HG03159 (cell line): ENCODE measurements around the gene ARHGAP27.
"Not testable (repeated sequence)": the region's sequence is repeated elsewhere in the genome, so short reads cannot be mapped to it uniquely, and the experiment has no call there.

ENCODE experiments used
- ATAC-seq: cut with Tn5 transposase; IDR thresholded peaks from one replicate; pipeline ENCODE4 v1.9.1; 2021; ENCODE audit warnings: mild to moderate bottlenecking, moderate library complexity; ENCODE audit not compliant: unreplicated experiment

The ARHGAP27 gene

DNA sequence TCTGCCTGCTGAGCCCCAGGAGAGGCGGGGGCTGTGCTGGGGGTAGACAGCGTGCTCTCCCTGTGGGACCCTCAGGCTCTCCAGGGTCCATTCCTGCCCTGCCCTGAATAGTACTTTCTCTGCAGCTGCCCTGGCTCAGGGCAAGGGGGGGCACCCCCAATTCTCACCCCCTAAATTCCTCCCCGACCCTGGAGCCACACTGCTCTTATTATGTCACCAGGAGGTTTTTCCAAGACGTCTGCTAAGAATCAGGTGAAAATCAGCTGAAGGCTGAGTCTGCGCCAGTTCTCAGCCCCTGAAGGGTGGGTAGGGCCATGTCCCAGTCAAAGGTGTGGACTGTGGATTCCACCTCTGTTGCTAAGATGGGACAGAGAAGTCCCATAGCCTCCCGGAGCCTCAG lies 66.0 kb downstream of the ARHGAP27 start:
- ATAC-seq, result no peak

DNA sequence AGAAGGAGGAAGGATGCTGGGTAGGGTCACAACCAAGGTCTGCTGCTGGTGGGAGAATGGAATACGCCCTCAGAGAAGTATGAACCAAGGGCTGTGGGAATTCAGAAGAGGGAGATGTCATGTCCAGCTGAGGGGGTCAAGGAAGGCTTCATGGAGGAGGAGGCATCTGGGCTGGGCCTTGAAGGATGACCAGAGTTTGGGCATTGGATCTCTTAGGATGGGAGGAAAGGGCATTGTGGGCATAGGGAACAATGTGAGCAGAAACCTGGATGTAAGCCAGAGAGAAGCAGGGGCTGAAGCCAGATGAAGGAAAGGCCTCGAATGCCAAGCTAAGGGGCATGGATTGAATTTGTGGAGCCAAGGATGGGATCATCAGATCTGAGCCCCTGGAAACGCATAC lies 66.6 kb downstream of the ARHGAP27 start:
- no peak for ATAC-seq

DNA sequence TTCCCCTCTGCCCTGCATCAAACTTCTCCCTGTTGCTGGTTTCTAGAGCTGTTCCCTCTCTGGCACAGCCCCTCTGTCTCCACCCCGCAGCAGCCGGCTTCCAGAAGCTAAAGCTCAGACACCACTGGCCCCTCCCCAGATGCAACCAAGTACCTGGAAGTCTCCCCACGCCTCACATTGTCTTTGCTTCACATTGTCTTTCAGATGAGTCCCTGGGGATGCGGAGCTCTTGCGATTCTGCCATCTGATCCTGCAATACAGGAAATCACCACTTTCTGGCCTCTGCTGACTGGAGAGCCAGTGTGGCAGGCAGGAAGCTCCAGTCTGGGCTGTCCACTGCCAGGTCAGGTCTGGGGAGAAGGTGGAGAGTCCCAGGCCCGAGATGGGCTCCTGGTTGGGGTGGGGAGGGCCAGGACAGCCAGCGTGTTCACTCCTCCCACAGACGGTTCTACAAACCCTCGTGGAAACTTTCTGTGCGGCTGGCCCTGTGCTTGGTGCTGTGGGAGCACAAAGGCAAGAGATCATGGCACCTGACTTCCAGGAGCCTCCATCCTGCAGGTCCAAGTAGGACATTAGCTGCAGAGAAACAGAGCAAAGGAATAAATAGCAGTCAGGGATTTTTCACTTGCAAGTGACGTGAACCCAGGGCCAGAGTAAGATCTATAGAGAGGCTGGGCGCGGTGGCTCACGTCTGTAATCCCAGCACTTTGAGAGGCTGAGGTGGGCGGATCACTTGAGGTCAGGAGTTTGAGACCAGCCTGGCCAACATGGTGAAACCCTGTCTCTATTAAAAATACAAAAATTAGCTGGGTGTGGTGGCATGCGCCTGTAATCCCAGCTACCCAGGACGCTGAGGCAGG lies 67.9 kb downstream of the ARHGAP27 start:
- no peak for ATAC-seq

GRCh38 chr17:45363498-45363897 lies 69.2 kb downstream of the ARHGAP27 start:
- ATAC-seq, result no peak

- ATAC-seq, result no peak
Observed at GRCh38 chr17:45361976-45362375, 70.7 kb downstream of the ARHGAP27 start.

GRCh38 chr17:45361451-45361850 lies 71.2 kb downstream of the ARHGAP27 start:
- no peak for ATAC-seq

- no peak for ATAC-seq
Observed at GRCh38 chr17:45357364-45357997, 75.2 kb downstream of the ARHGAP27 start.

DNA sequence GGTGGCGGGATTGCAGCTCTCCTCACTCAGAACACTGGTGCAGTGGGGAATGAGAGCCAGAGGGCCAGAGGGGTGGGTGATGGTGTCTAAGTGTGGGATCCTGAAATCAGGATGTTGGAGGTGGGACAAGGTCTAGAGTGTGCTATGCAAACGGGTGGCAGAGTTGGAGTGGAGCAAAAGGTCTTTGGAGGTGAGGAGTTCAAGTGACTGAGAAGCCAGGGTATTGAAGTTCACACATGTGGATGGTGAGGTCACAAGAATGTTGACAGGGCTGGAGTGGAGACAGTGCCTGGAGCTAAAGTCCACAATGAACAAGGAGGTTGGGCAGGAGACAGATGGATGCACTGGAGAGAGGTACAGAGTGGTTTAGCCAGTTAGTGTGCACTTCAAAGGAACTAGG lies 77.6 kb downstream of the ARHGAP27 start:
- ATAC-seq, result no peak

GRCh38 chr17:45353043-45353442 lies 79.6 kb downstream of the ARHGAP27 start:
- ATAC-seq, result no peak

- no peak for ATAC-seq
Observed at GRCh38 chr17:45351831-45352230, 80.8 kb downstream of the ARHGAP27 start.

GRCh38 chr17:45347444-45347843 lies 85.2 kb downstream of the ARHGAP27 start:
- no peak for ATAC-seq

DNA sequence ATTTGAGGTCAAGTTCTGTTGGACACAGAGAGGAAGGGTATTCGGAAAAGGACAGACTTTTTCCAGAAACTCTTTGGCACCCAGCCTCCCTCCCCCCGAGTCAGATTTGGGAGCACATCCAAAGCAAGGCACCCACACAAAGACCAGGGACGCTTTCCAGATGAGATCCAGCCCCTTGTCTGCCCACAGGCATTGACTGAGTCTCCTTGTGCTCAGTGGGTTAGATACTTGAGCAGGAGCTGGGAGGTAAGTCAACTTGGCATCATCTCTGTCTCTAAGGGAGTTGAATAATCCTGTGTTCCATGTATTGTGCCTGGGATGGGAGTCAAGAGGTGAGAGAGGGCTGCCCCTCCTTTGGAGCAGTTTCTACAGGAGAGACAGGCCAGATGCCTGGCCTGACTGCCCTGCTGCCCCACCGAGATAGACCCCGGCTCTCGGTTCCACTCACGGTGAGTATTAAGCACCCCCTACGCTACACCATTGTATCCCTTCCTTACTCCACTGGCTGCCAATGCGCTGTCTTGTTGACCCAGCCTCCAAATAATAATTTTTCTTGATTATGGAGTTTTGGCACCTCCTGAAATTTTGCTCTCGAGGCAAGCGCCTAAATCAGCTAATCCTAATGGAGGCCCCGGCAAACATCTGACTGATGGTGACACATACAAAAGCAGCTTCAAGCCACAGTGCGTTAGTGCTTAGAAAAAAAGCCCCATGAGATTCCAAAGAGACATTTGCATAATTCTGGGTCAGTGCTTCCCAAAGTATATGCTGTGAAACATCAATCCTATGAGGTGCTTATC lies 86.3 kb downstream of the ARHGAP27 start:
- no peak for ATAC-seq

DNA sequence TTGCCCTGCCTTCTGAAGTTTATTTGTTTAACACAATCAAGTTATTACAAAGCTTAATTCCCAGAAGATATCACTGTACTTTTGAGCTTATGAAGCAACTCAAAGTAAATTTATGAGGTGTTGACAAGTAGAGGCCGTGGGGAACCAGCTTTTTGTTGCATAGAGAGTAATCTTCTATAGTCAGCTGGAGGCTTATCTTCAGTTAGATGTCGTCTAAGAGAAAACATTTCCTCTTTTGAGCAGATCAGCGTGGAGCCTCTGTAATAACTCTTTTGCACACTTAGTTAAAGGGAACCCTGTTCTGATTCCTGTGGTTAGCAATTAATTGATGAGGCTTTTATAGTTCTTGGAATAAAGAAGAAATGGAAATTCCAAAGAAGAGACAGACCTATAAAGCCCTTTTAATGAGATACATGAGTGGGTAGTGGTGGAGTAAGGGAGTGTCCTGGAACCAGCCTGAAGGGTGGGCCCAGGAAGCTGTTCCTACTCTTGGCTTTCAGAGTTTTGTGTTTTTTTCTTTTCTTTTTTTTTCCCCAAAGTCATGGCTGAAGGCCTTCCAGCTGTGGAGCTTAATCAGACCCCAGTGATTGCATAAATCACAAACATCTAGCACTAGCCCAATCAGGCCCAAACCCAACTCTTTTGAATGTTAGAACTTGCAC lies 87.0 kb downstream of the ARHGAP27 start:
- ATAC-seq, result no peak

DNA sequence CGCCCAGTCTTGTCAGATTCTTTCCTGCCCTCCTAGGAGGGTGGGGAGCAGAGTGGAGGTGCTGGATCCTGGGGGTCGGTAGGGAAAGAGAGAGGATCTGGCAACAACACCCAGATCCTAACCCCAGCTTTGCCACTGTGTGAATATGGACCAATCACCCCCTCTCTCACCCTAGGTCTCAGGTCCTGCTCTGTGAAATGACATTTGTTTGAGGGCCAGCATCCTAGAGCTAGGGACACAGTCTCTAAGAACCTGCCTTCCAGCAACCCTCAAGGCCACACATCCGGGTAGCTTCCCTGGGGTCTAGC lies 87.5 kb downstream of the ARHGAP27 start:
- no peak for ATAC-seq

DNA sequence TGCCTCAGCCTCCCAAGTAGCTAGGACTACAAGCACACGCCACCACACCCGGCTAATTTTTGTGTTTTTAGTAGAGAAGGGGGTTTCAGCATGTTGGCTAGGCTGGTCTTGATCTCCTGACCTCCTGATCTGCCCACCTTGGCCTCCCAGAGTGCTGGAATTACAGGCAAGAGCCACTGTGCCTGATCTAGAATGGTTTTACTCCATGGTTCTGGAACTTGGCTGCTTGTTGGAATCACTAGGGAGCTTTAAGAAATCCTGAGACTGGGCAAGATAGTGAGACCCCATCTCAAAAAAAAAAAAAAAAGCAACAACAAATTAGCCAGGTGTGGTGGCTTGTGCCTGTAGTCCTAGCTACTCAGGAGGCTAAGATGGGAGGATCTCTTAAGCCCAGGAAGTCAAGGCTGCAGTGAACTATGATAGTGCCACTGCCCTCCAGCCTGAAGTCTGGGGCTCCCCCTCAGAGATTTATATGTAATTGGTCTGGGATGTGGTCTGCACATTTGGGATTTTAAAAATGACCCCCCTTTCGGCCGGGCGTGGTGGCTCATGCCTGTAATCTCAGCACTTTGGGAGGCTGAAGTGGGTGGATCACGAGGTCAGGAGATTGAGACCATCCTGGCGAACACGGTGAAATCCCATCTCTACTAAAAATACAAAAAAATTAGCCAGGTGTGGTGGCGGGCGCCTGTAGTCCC lies 88.6 kb downstream of the ARHGAP27 start:
- not testable (repeated sequence) for ATAC-seq
